ENCODE data around the gene PHYHIPL. TPM values are rescaled to one million over a fixed set of nuclear protein-coding genes. Genes with fewer than 3 reads are reported as not detected.

PHYHIPL gene
- total RNA-seq, 1 donor from 2014 or later, result 0.11 TPM

- H3K4me1 ChIP-seq, result no peaks in the 10 kb centered on the region
- no peak overlapping the region for H3K27ac ChIP-seq (replicated peaks)
- H3K9me3 ChIP-seq (replicated peaks), result no peaks in the 10 kb centered on the region
- DNase-seq, result no peak
- TF ChIP-seq CTCF (IDR thresholded peaks at IDR 0.05; ENCODE audit: borderline replicate concordance), result no peak
- no peak overlapping the region for H3K4me3 ChIP-seq
- no peaks in the 10 kb centered on the region for H3K36me3 ChIP-seq
- H3K27me3 ChIP-seq (ENCODE audit: low read depth), result no peaks in the 10 kb centered on the region
- intact Hi-C loops (cut with micrococcal nuclease), result no loop called here
These were observed 27.7 kb upstream of the PHYHIPL start for GRCh38 chr10:59148701-59149100.

- Histone ChIP-seq H3K36me3 (no peaks in the 10 kb centered on the region), H3K9me3 (replicated peaks) (no peaks in the 10 kb centered on the region), H3K4me3 (no peak overlapping the region), H3K27me3 (ENCODE audit: low read depth) (no peaks in the 10 kb centered on the region), H3K27ac (replicated peaks) (no peak overlapping the region), H3K4me1 (no peaks in the 10 kb centered on the region)
- DNase-seq, result no peak
- intact Hi-C loops (cut with micrococcal nuclease), result no loop called here
- no peak for TF ChIP-seq CTCF (IDR thresholded peaks at IDR 0.05; ENCODE audit: borderline replicate concordance)
These were observed 20.9 kb upstream of the PHYHIPL start for GRCh38 chr10:59155556-59155955.

- DNase-seq, result no peak
- Histone ChIP-seq H3K36me3 (no peaks in the 10 kb centered on the region), H3K4me3 (no peak overlapping the region), H3K27me3 (ENCODE audit: low read depth) (no peaks in the 10 kb centered on the region), H3K4me1 (no peaks in the 10 kb centered on the region), H3K27ac (replicated peaks) (no peak overlapping the region), H3K9me3 (replicated peaks) (peaks cover 11% of the 10 kb centered on the region)
- intact Hi-C loops (cut with micrococcal nuclease), result no loop called here
- no peak for TF ChIP-seq CTCF (IDR thresholded peaks at IDR 0.05; ENCODE audit: borderline replicate concordance)
These were observed 8.9 kb upstream of the PHYHIPL start for GRCh38 chr10:59167512-59167911.

- Histone ChIP-seq H3K4me3 (no peak overlapping the region), H3K27me3 (ENCODE audit: low read depth) (peaks cover 46% of the 10 kb centered on the region), H3K36me3 (no peaks in the 10 kb centered on the region), H3K9me3 (replicated peaks) (peaks cover 6% of the 10 kb centered on the region), H3K4me1 (peaks cover 17% of the 10 kb centered on the region), H3K27ac (replicated peaks) (no peak overlapping the region)
- intact Hi-C loops (cut with micrococcal nuclease), result no loop called here
- no peak for TF ChIP-seq CTCF (IDR thresholded peaks at IDR 0.05; ENCODE audit: borderline replicate concordance)
- DNase-seq, result no peak
These were observed 3.9 kb upstream of the PHYHIPL start for GRCh38 chr10:59172567-59172966.

GRCh38 chr10:59173414-59173813, 3.0 kb upstream of the PHYHIPL start:
- no peak for DNase-seq
- H3K27me3 ChIP-seq (ENCODE audit: low read depth), result peaks cover 54% of the 10 kb centered on the region
- no peaks in the 10 kb centered on the region for H3K36me3 ChIP-seq
- H3K27ac ChIP-seq (replicated peaks), result no peak overlapping the region
- no peaks in the 10 kb centered on the region for H3K9me3 ChIP-seq (replicated peaks)
- peaks cover 17% of the 10 kb centered on the region for H3K4me1 ChIP-seq
- intact Hi-C loops (cut with micrococcal nuclease), result no loop called here
- TF ChIP-seq CTCF (IDR thresholded peaks at IDR 0.05; ENCODE audit: borderline replicate concordance), result no peak
- H3K4me3 ChIP-seq, result no peak overlapping the region

Measured in left ventricle myocardium inferior (tissue), 1 donor.